ENCODE data around the gene SLC25A42.
A peak's percentile ranks its signal among the peaks of the same experiment; 100 is the strongest.

SLC25A42 gene

GRCh38 chr19:19113040-19113626 is 49.3 kb downstream of the SLC25A42 start:
- H3K27ac Mint-ChIP-seq, result peak overlapping the region; percentile 1 to 68 (median 42)
- peaks cover 20% of the 10 kb centered on the region for H3K4me1 Mint-ChIP-seq
- H3K9me3 Mint-ChIP-seq, result no peaks in the 10 kb centered on the region
- H3K27me3 Mint-ChIP-seq (ENCODE audit: low read depth), result peaks cover 15% of the 10 kb centered on the region
- peaks cover 3% of the 10 kb centered on the region for H3K36me3 Mint-ChIP-seq (ENCODE audit: low read depth)
- no peak overlapping the region for H3K4me3 Mint-ChIP-seq
- TF ChIP-seq CTCF (IDR thresholded peaks at IDR 0.05; ENCODE audit: unreplicated experiment in 3 of 3), result no peak

DNA sequence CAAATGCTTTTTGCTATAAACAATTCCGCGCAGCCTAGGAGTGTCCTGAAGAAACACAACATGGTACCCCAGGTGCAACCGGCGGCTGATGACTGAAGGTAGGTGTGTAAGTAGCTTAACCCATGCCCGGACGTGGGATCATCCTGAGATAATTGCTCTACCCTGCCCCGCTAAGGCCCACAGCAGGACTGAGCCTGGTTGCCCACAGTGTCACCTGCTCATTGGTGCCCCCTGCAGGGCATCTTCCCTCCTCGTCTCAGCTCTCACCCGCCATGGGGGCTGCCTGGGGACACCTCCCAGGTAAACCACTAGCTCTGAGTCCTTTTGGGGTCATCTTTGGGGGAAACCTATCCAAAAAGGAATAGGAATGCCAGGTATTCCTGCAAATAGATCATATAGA is 52.2 kb downstream of the SLC25A42 start:
- peaks cover 6% of the 10 kb centered on the region for H3K27me3 Mint-ChIP-seq (ENCODE audit: low read depth)
- H3K9me3 Mint-ChIP-seq, result no peaks in the 10 kb centered on the region
- no peak overlapping the region for H3K27ac Mint-ChIP-seq
- H3K4me1 Mint-ChIP-seq, result peaks cover 15% of the 10 kb centered on the region
- H3K36me3 Mint-ChIP-seq (ENCODE audit: low read depth), result peaks cover 11% of the 10 kb centered on the region
- no peak overlapping the region for H3K4me3 Mint-ChIP-seq
- TF ChIP-seq CTCF (IDR thresholded peaks at IDR 0.05; ENCODE audit: unreplicated experiment in 3 of 3), result peak in 1 of 3 experiments; percentile 36

- no peak for TF ChIP-seq CTCF (IDR thresholded peaks at IDR 0.05; ENCODE audit: unreplicated experiment in 3 of 3)
- H3K36me3 Mint-ChIP-seq (ENCODE audit: low read depth), result peaks cover 37% of the 10 kb centered on the region
- peaks cover 10% of the 10 kb centered on the region for H3K9me3 Mint-ChIP-seq
- peak overlapping the region in 2 of 3 experiments; percentile 18 to 66 for H3K27ac Mint-ChIP-seq
- H3K27me3 Mint-ChIP-seq (ENCODE audit: low read depth), result no peaks in the 10 kb centered on the region
- H3K4me1 Mint-ChIP-seq, result no peaks in the 10 kb centered on the region
- peak overlapping the region in 1 of 3 experiments; percentile 48 for H3K4me3 Mint-ChIP-seq
These were observed 55.8 kb downstream of the SLC25A42 start for GRCh38 chr19:19119325-19120237.

GRCh38 chr19:19120308-19121231 is 56.8 kb downstream of the SLC25A42 start:
- Mint-ChIP-seq H3K27me3 (ENCODE audit: low read depth) (no peaks in the 10 kb centered on the region), H3K4me3 (peak overlapping the region in 2 of 3 experiments; percentile 43 to 48), H3K27ac (peak overlapping the region in 2 of 3 experiments; percentile 18 to 66), H3K36me3 (ENCODE audit: low read depth) (peaks cover 37% of the 10 kb centered on the region), H3K9me3 (peaks cover 10% of the 10 kb centered on the region), H3K4me1 (no peaks in the 10 kb centered on the region)
- TF ChIP-seq CTCF (IDR thresholded peaks at IDR 0.05; ENCODE audit: unreplicated experiment in 3 of 3), result no peak

- Mint-ChIP-seq H3K9me3 (peaks cover 10% of the 10 kb centered on the region), H3K27ac (no peak overlapping the region), H3K4me1 (no peaks in the 10 kb centered on the region), H3K27me3 (ENCODE audit: low read depth) (no peaks in the 10 kb centered on the region), H3K36me3 (ENCODE audit: low read depth) (peaks cover 42% of the 10 kb centered on the region), H3K4me3 (no peak overlapping the region)
- no peak for TF ChIP-seq CTCF (IDR thresholded peaks at IDR 0.05; ENCODE audit: unreplicated experiment in 3 of 3)
These were observed 57.6 kb downstream of the SLC25A42 start for GRCh38 chr19:19121371-19121770.

All from nephron (organoid).